ENCODE measurements around the gene TSHZ2.

DNA sequence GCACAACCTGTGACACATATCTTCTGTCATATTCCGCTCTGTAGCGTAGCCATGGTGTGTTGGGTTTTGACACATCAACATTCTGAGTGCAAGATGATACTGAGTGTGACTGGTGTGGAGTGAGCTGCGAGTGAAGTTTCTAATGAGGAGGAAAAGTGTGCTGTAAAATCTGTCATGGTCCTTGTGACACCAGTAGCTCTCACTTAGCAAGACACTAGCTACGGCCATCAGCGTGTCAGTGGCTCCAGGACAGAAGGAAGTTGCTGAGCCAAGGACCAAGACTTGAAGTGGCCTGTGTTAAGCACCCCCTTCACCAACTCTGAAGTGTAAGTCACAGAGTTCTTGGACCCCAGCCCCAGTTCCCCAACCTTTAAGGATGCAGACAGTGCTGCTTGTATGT lies 72.1 kb downstream of the TSHZ2 start:
- no peak for TF ChIP-seq CTCF (IDR thresholded peaks at IDR 0.05)
- TF ChIP-seq POLR2A (IDR thresholded peaks at IDR 0.05; ENCODE audit: low read depth) = no peak
- TF ChIP-seq POLR2AphosphoS5 (IDR thresholded peaks at IDR 0.05) = no peak
- TF ChIP-seq EP300 (IDR thresholded peaks at IDR 0.05) = no peak

Data from esophagus muscularis mucosa (tissue), 4 donors.